ENCODE data around the gene KRT81.

DNA sequence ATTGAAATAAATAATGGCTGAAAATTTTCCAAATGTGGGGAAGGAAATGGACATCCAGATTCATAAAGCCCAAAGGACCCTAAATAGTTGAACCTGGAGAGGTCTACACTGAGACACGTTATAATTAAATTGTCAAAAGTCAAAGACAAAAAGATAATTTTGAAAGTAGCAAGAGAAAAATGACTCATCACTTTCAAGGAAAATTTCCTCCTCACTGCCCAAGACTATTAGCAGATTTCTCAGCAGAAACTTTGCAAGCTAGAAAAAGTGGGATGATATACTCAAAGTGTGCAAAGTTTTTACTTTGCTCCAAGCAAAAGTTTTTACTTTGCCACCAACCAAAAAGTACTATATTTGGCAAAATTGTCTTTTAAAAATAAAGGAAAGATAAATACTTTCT, 45.7 kb upstream of the KRT81 start:
- TF ChIP-seq EZH2phosphoT487 (IDR thresholded peaks at IDR 0.05; ENCODE audit: insufficient read depth, low read depth): no peak
- TF ChIP-seq EZH2 (IDR thresholded peaks at IDR 0.05; ENCODE audit: insufficient read depth, poor library complexity, severe bottlenecking): no peak
